DND-41 (cell line): ENCODE results near the gene DCTD.

ENCODE experiments used
- EZH2 ChIP-seq: IDR thresholded peaks from 3 replicates; pipeline ENCODE4 v1.6.1; 2012; ENCODE audit warnings: borderline replicate concordance, low read depth, mild to moderate bottlenecking, moderate library complexity, low read length, inconsistent platforms; ENCODE audit not compliant: severe bottlenecking
- TF ChIP-seq, protein P1 (sequence below): IDR thresholded peaks from 2 replicates; pipeline ENCODE4 v1.5.1; 2012; ENCODE audit warnings: borderline replicate concordance, low read length, moderate library complexity, mild to moderate bottlenecking; ENCODE audit not compliant: poor library complexity, severe bottlenecking; ENCODE audit errors: extremely low read depth

DNA sequence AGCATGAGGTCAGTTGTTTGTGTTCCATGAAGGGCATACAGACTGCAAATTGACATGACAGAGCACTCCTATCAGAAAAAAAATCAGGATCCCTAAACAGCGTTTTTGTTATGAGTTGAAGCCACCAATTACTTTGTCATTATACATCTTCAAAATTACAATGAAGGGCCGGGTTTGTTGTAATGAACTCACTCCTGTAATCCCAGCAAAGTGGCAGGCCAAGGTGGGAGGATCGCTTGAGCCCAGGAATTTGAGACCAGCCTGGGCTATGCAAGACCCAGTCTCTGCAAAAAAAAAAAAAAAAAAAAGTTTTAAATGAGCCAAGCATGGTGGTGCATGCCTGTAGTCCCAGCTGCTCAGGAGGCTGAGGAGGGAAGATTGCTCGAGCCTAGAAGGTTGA lies 3.5 kb upstream of the DCTD start:
- TF ChIP-seq, protein P1, sequence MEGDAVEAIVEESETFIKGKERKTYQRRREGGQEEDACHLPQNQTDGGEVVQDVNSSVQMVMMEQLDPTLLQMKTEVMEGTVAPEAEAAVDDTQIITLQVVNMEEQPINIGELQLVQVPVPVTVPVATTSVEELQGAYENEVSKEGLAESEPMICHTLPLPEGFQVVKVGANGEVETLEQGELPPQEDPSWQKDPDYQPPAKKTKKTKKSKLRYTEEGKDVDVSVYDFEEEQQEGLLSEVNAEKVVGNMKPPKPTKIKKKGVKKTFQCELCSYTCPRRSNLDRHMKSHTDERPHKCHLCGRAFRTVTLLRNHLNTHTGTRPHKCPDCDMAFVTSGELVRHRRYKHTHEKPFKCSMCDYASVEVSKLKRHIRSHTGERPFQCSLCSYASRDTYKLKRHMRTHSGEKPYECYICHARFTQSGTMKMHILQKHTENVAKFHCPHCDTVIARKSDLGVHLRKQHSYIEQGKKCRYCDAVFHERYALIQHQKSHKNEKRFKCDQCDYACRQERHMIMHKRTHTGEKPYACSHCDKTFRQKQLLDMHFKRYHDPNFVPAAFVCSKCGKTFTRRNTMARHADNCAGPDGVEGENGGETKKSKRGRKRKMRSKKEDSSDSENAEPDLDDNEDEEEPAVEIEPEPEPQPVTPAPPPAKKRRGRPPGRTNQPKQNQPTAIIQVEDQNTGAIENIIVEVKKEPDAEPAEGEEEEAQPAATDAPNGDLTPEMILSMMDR: no peak
- no peak for TF ChIP-seq EZH2
